ENCODE results near the gene SLC17A7.
"Not testable (repeated sequence)": the region's sequence is repeated elsewhere in the genome, so short reads cannot be mapped to it uniquely, and the experiment has no call there.

The SLC17A7 gene

DNA sequence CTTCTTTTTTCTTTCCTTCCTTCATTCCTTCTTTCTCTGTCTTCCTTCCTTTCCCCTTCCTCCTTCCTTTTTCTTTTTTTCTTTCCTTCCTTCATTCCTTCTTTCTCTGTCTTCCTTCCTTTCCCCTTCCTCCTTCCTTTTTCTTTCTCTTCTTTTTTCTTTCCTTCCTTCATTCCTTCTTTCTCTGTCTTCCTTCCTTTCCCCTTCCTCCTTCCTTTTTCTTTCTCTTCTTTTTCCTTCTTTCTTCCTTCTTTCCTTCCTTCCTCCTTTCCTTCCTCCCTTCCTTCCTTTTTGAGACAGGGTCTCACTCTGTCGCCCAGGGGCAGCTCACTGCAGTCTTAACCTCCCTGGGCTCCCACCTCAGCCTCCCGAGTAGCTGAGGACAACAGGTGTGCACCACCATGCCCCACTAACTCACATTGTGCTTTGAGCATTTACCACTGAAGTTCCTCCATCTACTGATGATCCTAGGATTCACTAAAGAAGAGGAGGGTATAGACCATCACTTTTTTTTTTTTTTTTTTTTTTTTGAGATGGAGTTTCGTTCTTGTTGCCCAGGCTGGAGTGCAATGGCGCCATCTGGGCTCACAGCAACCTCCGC, 2.9 kb upstream of the SLC17A7 start:
- DNase-seq (ENCODE audit: low read depth), result not testable (repeated sequence)

GRCh38 chr19:49443366-49444099, 2.2 kb upstream of the SLC17A7 start:
- DNase-seq (ENCODE audit: low read depth), result peak; percentile 81

DNA sequence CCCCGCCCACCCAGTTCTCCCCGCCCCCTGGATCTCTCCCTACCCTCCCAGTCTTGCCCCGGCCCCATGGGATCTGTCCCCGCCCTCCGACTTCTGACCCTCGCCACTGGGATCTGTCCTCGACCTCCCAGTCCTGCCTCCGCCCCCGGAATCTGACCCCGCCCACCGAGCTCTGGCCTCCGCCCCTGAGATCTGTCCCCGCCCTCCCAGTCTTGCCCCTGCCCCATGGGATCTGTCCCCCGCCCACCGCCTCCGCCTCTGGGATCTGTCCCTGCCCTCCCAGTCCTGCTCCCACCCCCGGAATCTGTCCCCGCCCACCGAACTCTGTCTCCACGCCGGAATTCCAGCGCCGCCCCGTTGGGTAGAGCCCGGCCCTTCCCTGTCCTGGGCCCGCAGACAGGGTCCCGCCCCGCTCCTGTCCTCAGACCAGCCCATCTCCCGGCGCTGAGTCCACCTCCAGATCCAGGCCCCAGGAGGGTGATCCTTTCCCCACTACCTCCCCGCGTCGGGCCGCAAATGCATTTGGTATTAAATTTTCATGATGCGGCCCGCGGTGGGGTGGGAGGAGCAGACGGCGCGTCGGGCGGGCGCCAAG, 1.5 kb upstream of the SLC17A7 start:
- DNase-seq (ENCODE audit: low read depth), result peak; percentile 31

GRCh38 chr19:49442354-49442753, 1.0 kb upstream of the SLC17A7 start:
- DNase-seq (ENCODE audit: low read depth), result no peak

DNA sequence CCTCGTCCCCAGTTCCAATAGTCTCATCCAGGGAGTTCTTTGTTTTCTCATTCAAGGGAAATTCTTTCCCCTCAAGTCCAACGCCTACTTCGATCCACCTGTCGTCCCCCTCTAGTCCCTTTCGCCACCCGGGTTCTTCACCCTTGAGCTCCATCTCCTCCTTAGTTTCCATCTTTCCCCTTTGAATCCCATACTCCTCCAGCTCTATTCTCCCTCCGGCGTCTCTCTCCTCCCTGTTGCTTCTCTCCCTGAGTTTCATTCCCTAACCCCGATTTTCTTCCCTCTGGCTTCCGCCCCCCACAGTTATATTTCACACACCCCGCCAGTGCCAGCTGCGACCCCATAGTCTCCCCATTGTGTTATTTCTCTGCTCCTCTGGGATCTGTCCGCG, 628 bp upstream of the SLC17A7 start:
- DNase-seq (ENCODE audit: low read depth), result no peak

GRCh38 chr19:49440439-49441209, 703 bp downstream of the SLC17A7 start:
- DNase-seq (ENCODE audit: low read depth), result no peak

- no peak for DNase-seq (ENCODE audit: low read depth)
Measured at GRCh38 chr19:49439836-49440235, 1.5 kb downstream of the SLC17A7 start.

DNA sequence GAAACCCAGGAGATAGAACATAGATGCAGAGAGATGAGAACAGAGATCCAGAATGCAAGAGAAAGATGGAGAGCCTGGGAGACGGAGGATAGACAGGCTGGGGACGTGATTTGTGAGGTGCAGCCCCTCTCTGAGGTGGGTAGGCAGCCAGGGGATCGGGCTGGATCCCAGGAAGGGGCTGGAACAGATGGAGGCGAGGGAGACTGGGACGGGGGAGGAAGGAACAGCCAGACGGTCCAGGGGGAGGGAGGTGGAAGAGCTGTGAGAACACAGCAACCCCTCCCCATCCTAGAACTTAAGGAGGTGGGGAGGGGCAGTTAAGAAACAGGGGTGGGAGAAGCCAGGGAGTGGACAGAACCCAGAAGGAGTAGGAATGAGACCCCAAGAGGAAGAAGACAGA, 3.1 kb downstream of the SLC17A7 start:
- no peak for DNase-seq (ENCODE audit: low read depth)

DNA sequence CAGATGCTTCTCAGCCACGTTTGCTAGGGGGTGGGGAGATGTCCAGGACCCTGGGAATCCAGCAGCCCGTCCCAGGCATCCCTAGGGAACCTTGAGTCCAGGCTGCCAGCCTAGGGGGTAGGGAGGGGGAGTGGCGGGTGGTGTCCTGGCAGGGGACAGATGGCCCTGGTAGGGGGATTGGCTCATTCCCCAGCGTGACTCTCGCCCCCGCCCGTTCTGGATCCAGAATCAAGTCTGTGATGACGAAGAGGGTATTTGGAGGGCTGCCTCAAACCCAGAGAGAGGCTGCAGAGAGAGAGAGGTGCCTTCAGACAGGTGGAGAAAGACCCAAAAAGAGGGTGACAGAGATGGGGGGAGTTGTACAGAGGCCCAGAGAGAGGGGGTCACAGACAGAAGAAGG, 4.1 kb downstream of the SLC17A7 start:
- DNase-seq (ENCODE audit: low read depth), result no peak

GRCh38 chr19:49436381-49437017, 4.8 kb downstream of the SLC17A7 start:
- no peak for DNase-seq (ENCODE audit: low read depth)

DNA sequence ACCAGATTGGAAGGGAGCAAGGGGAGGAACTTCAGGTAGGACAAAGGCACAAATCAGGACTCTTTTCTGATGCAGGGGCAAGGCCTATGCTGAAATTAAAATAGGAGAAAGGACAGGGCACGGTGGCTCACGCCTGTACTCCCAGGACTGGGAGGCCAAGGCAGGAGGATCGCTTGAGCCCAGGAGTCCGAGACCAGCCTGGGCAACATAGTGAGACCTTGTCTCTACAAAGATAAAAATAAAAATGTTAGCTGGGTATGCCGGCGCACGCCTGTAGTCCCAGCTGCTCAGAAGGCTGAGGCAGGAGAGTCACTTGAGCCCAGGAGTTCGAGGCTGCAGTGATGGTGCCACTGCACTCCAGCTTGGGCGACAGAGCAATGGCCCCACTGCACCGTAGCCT, 5.7 kb downstream of the SLC17A7 start:
- no peak for DNase-seq (ENCODE audit: low read depth)

DNA sequence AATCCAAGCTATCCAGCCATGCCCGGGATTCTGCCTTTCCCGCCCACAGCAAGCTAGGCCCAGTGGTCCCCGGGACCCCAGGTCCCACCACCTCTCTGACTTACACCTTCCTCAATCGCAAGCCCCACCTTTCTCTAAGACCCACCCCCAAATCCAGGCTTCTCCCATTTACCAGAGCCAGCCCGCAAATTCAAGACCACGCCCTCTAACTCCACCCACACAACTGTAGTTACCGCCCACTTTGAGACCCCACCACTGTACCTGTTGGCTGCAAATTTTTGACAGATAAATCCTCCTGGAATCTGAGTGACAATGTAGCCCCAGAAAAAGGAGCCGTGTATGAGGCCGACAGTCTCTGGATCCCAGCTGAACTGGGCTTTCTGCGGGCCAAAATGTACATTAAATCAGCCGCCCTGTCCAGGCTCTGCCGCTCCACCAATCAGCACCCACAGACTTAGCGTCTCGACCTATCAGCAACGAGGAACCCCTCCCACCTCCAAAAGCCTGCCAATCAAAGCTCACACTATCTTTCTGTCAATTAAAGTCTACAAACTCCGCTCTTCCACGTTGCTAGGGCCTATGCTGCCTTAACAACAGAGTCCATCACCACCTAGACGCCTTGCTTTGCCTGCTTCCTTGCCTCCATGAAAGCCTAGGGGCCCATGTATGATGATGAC, 6.3 kb downstream of the SLC17A7 start:
- no peak for DNase-seq (ENCODE audit: low read depth)

GRCh38 chr19:49433240-49433901, 8.0 kb downstream of the SLC17A7 start:
- DNase-seq (ENCODE audit: low read depth), result no peak

DNA sequence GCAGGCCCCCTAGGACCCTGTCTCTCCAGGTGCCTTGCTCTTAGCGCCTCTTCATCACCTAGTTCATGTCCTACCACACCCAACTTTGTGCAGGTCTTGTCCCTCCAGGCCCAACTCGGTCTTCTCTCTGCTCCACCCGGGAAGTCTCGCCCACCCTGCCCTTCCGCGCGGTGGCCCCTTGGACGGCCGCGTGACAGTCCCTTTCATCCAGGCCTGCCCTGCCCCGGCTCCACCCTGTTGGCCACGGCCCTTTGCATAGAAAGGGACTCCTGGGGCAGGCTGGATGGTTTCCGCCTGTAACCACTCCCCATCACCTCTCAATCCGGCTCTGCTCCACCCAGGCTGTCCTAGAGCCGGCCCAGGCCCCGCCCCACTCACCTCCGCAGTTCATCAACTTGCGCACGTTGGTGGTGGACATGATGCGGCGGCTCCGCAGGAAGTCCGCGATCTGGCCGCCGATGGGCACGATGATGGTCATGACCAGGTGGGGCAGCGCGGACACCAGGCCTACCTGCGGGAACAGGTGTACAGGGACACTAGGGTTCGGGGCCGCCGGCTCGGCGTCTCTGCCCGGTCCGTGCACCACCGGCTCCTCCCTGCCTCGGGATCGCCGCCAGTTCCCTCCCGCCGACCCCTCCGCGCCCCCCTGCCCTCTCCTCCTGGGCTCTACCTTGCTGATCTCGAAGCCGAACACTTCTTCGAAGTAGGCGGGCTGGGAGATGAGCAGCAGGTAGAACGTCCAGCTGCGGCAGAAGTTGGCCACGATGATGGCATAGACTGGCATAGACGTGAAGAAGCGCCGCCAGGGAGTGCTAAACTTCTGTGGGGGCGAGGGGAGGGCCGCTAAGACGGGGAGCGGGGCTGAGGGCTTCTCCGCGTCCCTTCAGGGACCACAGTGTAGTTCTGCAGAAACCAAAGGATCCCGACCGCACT, 8.9 kb downstream of the SLC17A7 start:
- DNase-seq (ENCODE audit: low read depth), result no peak

DNA sequence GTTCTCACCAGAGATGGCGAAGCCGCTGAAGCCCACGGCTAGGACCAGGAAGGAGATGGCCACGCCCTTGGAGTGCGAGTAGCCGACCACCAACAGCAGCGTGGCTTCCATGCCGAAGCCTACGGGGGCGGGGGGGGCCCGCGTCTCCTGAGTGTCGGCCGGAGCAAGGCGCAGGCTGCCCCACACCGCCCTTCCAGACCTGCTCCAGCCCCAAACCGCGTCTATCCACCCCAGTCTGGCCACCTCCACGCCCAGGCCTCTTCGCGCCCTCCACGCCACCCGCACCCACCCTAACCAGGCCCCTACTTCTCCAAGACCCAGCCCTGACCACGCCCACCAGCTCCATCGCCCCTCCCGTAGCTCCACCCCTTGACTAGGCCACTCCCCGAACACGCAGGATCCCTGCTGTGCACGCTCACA, 10.0 kb downstream of the SLC17A7 start:
- no peak for DNase-seq (ENCODE audit: low read depth)

DNA sequence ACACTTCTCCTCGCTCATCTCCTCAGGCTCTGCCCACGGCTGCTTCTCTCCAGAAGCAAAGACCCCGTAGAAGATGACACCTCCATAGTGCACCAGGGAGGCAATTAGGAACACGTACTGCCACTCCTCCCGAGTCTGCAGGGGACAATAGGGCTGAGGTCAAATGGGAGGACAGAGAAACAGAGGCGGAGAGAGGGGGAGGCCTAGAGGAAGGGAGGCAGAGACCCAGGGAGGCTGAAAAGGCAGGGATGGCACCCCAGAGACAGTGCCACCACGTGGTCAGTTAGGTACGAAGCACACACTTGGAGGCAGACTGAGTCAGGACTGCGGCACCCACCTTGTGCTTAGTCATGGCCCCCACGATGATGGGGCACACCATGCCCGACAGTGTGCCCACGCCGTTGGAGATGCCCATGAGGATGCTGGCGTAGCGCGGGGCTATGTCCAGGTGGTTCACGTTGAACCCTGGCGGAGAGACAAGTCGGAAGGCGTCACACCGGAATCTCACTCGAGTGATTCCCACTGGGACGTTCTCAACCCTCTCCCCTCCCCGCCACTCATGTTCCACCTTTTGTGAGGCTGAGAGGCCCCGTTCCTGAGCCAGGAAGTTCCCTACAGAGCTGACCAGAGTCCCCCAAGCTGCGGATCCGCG, 10.5 kb downstream of the SLC17A7 start:
- no peak for DNase-seq (ENCODE audit: low read depth)

- no peak for DNase-seq (ENCODE audit: low read depth)
Measured at GRCh38 chr19:49430172-49430677, 11.1 kb downstream of the SLC17A7 start.

GRCh38 chr19:49428547-49429451, 12.5 kb downstream of the SLC17A7 start:
- DNase-seq (ENCODE audit: low read depth), result no peak

Measured in non-pigmented ciliary epithelial cell (primary cell).